Cerebellar nuclear complex (tissue), 1 donor: Measurements from ENCODE around the gene WSB2.

Experiments used
- DNase-seq, 2 experiments: peaks; one replicate each; lab custom pipeline; 2025; lab: John Stamatoyannopoulos, UW

The WSB2 gene

DNA sequence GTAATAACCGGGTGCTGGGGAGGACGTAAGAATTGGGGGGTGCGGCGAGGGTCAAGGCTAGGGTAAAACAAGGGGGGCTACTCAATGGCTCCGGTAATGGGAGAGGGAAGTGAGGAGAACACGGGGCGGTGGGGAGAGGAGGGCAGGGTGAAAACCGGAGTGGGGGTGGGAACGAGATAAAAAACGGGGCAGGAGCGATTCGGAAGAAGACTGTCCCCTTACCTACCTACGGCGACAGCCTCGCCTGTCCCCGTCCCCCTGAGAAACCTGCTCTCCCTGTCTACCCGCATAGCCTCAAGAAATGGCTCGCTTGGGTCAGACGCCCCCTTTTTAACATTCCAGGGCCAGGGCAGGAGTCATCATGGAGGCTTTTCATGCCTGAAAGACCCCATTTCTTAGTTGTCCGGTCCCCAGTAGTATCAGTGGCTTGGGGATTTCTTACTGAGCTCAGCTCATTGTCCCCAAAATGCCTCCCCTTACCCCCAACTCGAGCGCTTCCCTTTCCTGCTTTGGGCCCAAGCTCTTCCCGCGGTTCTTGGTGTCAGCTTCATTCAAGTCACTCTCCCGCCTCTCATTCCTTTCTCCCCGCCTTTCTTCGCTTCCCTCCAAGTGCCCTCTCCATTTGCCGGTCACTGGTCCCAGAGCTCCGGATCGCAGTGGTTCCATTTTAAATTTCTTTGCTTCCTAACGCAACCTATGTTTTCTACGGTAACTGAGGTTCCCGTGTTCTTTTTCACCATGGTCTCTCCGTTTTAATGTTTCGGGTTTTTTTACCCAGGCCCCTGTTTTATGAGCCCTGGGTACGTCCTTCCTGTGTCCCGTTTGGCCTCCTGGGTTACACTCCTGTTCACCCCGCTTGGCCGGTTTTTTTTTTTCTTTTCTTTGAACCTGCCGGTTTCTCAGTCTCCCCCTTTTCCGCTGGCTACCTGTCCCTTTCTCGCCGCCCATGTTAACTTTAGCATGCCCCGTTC lies 1.2 kb upstream of the WSB2 start:
- peak in 1 of 2 experiments; percentile 29 for DNase-seq

DNA sequence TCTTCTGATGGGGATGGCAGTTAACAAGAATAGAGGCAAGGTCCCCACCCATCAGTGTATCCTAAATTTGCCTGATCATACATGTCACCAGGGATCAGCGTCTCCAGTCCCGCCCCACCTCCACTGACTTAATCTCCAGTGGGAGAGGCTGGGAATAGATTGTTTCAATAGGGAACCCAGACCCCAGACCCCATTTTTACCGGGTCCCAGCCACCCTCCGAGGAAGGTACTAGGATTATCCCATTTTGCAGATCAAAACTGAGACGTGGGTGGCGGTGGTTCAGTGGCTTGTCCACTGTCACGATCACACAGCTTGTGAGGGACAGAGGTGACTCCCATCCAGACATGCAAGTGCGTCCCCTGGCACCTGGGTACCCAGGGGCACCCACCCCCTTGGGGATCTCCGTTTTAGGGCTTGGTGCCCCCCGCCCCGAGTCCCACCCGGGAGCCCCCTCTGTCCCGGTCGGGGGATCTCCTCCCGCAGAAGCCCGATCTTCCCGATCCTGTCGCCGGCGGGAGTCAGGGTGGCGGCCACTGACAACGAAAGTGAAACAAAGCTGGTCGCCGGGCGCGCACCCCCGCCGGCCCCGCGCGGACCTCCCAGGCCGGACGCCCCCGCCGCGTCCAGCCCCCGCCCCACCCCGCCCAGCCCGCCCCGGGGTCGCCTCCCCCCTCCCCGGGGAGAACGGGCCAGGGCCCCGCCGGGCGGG lies 523 bp downstream of the WSB2 start:
- DNase-seq: no peak

DNA sequence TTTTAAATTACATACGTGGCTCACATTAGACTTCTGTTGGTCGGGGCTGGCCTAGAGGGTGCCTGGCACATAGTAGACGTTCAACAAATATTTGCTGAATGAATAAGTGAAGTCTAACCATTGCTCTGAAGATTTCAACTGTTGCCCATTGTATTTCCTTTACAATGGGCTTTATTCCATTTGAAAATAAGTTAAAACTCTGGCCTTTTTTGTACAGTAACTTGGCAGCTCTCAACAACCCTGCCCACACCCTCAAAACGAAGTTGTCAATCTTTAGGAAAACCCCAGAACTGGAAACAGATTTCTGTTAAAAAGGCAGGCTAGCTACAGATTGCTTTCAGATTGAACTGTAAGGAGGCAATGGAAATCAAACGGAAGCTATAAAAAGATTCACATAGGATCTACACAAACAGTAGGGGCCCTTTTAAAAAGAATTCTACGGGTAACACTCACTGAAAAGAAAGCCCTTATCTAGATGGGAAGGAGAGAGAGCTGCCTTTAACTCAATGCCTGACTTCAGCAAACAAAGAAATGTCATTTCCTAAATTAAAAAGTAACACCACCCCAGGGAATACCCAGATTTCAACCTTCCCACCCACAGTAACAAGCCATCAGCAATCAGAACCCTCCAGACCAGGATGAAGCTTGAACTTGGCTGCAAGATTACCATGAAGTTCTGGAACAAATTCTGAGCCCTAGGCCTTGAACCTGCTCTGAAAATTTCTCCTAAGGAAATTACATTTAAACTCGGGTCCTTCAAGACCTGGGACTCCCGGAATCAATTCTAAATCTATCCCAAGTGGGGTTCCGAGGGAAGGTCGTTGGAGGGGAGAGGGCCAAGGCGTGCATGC lies 1.4 kb downstream of the WSB2 start:
- no peak for DNase-seq

GRCh38 chr12:118058881-118059280 lies 2.1 kb downstream of the WSB2 start:
- DNase-seq: no peak

DNA sequence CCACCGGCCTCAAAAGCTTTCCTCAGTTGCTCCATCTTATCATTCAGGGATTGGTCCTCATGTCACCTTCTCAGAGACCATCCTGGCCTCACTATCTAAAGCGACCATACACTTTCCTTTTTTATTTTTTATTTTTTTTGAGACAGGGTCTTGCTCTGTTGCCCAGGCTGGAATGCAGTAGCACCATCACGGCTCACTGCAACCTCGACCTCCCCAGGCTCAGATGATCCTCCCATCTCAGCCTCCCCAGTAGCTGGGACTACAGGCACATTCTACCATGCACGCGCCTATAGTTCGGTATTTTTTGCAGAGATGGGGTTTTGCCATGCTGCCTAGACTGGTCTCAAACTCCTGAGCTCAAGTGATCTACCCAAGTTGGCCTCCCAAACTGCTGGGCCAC lies 2.8 kb downstream of the WSB2 start:
- DNase-seq: no peak

- DNase-seq: no peak
Measured at GRCh38 chr12:118055865-118056773, 4.9 kb downstream of the WSB2 start.

DNA sequence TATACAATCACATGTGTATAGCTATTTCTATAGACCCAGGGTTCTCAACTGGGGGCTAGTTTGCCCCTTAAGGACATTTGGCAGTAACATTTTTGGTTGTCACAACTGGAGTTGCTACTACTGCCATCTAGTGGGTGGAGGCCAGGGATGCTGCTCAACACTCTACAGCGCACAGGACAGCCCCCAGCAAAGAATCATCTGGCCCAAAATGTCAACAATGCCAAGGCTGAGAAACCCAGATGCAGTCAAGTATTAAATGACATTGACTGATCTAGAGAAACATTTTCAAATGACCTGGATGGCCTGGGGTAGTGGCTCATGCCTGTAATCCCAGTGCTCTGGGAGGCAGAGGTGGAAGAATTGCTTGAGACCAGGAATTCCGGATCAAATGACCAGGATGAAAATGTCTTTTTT lies 5.8 kb downstream of the WSB2 start:
- no peak for DNase-seq

GRCh38 chr12:118053071-118053985 lies 7.7 kb downstream of the WSB2 start:
- no peak for DNase-seq

GRCh38 chr12:118052324-118053070 lies 8.5 kb downstream of the WSB2 start:
- DNase-seq: no peak

DNA sequence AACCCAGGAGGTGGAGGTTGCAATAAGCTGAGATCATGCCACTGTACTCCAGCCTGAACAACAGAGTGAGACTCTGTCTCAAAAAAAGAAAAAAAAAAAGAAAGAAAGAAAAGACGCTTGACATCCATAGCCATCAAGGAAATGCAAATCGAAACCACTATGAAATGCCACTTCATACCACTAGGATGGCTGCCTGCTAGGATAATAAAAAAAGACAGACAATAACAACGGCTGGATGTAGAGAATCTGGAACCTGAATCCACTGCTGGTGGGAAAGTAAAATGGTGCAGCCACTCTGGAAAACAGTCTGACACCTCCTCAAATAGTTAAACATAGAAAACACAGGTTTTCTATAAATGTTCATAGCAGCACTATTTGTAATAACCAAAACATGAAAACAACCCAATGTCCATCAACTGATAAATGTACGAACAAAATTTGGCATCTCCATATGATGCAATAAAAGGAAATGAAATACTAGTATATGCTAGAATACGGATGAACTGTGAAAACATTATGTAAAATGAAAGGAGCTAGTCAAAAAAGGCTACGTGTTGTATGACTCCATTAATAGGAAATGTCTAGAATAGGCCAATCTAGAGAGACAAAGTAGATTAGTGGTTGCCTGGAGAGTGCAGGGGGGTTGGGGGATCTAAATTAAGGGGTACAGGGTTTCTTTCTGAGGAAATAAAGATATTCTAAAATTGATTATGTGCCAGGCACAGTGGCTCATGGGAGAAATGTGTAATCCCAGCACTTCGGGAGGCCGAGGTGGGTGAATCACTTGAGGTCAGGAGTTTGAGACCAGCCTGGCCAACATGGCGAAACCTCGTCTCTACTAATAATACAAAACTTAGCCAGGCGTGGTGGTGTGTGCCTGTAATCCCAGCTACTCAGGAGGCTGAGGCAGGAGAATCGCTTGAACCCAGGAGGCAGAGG lies 9.7 kb downstream of the WSB2 start:
- DNase-seq: no peak

- DNase-seq: no peak
Measured at GRCh38 chr12:118046430-118046829, 14.5 kb downstream of the WSB2 start.

- DNase-seq: no peak
Measured at GRCh38 chr12:118044577-118044976, 16.4 kb downstream of the WSB2 start.

GRCh38 chr12:118044075-118044474 lies 16.9 kb downstream of the WSB2 start:
- no peak for DNase-seq

DNA sequence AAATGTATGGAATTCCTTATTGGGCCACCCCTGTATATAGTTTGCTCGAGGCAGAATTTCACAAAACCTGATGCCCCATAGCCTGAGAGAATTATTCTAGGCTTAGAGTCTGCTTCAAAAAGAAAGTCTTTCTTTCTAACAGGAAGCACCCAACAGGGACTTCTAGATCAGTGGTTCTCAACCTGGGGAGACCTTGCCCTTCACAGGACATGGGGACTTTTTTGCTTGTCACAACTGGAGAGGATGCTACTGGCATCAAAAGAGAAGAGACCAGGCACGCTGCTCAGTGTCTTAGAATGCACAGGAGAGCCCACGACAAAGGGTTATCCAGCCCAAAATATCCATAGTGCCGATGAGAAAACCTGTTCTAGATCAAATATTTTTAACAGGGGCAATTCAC lies 18.9 kb downstream of the WSB2 start:
- no peak for DNase-seq

DNA sequence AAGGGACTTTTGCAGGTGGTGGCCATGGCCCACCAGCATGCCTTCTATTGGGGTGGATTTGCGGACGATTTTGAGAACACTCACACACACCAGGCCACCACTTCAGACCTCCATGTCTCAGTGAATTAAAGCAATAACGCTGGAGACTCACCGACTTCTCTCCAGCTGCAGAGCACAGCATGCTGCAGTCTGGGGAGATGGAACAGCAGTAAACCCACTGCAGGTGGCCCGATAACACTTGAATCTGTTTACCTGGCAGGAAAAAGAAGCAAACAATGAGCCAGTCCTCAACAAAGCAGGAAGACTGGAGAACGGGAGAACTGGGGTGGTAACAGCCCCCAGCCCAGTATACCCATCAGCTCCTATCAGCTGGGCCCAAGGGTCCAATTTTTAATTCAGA lies 22.8 kb downstream of the WSB2 start:
- DNase-seq: no peak

DNA sequence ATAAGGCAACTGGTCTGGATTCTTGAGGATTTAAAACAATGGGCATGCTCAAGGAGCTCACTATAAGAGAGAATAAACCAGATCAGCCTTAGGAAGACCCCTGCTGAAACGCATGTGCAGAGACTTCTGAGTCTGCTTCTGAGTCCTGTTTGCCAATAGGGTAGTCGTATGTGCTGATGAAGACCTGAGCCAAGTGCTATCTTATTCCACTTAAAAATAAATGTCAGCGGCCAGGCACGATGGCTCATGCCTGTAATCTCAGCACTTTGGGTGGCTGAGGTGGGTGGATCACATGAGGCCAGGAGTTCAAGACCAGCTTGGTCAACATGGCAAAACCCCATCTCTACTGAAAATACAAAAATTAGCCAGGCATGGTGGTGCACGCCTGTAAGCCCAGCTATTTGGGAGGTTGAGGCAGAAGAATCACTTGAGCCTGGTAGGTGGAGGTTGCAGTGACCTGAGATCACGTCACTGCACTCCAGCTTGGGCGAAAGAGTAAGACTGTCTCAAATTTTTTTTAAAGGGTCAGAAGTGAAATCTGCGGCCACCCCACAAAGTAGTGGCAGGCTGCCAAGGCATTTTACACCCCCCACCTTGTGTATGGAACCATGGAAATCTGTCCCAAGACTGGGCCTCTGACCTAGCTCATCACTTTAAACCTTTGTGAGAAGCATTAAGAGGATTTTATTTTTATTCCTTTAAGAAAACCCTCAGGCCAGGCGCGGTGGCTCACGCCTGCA lies 24.1 kb downstream of the WSB2 start:
- DNase-seq: no peak
